ENCODE measurements around the gene PEX11G.

Gene PEX11G

GRCh38 chr19:7429638-7430282 is 59.1 kb downstream of the PEX11G start:
- no peak overlapping the region for H3K4me3 ChIP-seq (ENCODE audit: low read depth, low read length)
- ChIA-PET POLR2A (no interaction called here), CTCF (no interaction called here)
- TF ChIP-seq CTCF (IDR thresholded peaks at IDR 0.05; ENCODE audit: insufficient read depth, low read length, missing control alignments) = no peak
- no peak for DNase-seq (ENCODE audit: low read depth, low spot score)

GRCh38 chr19:7428651-7429113 is 60.2 kb downstream of the PEX11G start:
- no peak for DNase-seq (ENCODE audit: low read depth, low spot score)
- POLR2A ChIA-PET = interaction anchor here (0.5 to 0.9 kb wide), 2 partner anchors 12 to 330 kb away, joined by 3 to 4 read pairs; no protein-coding TSS in a partner anchor
- H3K4me3 ChIP-seq (ENCODE audit: low read depth, low read length) = no peak overlapping the region
- CTCF ChIA-PET = interaction anchor here (1.0 kb wide), 1 partner anchor 8 kb away, joined by 5 read pairs; no protein-coding TSS in a partner anchor
- no peak for TF ChIP-seq CTCF (IDR thresholded peaks at IDR 0.05; ENCODE audit: insufficient read depth, low read length, missing control alignments)

GRCh38 chr19:7427944-7428343 is 60.9 kb downstream of the PEX11G start:
- DNase-seq (ENCODE audit: low read depth, low spot score) = peak; percentile 37
- no peak for TF ChIP-seq CTCF (IDR thresholded peaks at IDR 0.05; ENCODE audit: insufficient read depth, low read length, missing control alignments)
- CTCF ChIA-PET = interaction anchor here (0.9 to 1.0 kb wide), 3 partner anchors 9 to 371 kb away, joined by 3 to 5 read pairs (median 3); no protein-coding TSS in a partner anchor

GRCh38 chr19:7426986-7427385 is 61.8 kb downstream of the PEX11G start:
- no peak overlapping the region for H3K4me3 ChIP-seq (ENCODE audit: low read depth, low read length)
- DNase-seq (ENCODE audit: low read depth, low spot score) = no peak
- TF ChIP-seq CTCF (IDR thresholded peaks at IDR 0.05; ENCODE audit: insufficient read depth, low read length, missing control alignments) = no peak
- POLR2A ChIA-PET = no interaction called here
- CTCF ChIA-PET = no interaction called here

More at GRCh38 chr19:7427944-7428343, 60.9 kb downstream of the PEX11G start:
- H3K4me3 ChIP-seq (ENCODE audit: low read depth, low read length) = no peak overlapping the region
- POLR2A ChIA-PET = interaction anchor here (0.5 to 1.0 kb wide), 4 partner anchors 12 to 329 kb away, joined by 3 to 5 read pairs (median 4); no protein-coding TSS in a partner anchor

Measured in AG04449 (cell line).